SK-N-SH treated with all-trans-retinoic acid at 6 μM for 48 hours (cell line): ENCODE measurements around the gene CEP68.

ENCODE experiments used
- ATAC-seq: fragments of 200-7000 bp; cut with Tn5 transposase; 3 replicates; pipeline ENCODE4 v1.9.1; 2020; ENCODE audit warnings: mild to moderate bottlenecking, moderate library complexity
- ARNTL ChIP-seq: fragments of 450-650 bp; formaldehyde crosslinking; IDR thresholded peaks from 2 replicates; pipeline ENCODE4 v1.5.0; 2020; ENCODE audit warnings: low read depth, mild to moderate bottlenecking, moderate library complexity, borderline replicate concordance
- CREB5 ChIP-seq: fragments of 250-450 bp; sonication (Bioruptor Pico); IDR thresholded peaks from 2 replicates; pipeline ENCODE4 v1.5.1; 2020; ENCODE audit warnings: low read depth, mild to moderate bottlenecking, moderate library complexity
- CSRNP3 ChIP-seq: fragments of 250-450 bp; sonication (Bioruptor Pico); IDR thresholded peaks from 2 replicates; pipeline ENCODE4 v1.5.1; 2021; ENCODE audit warnings: mild to moderate bottlenecking, moderate library complexity
- ESRRG ChIP-seq: fragments of 250-450 bp; sonication (Bioruptor Pico); IDR thresholded peaks from 2 replicates; pipeline ENCODE4 v1.6.1; 2021; ENCODE audit warnings: mild to moderate bottlenecking
- GLIS3 ChIP-seq: fragments of 250-450 bp; sonication (Bioruptor Pico); IDR thresholded peaks from 2 replicates; pipeline ENCODE4 v1.5.0; 2020; ENCODE audit warnings: mild to moderate bottlenecking, moderate library complexity
- ISL1 ChIP-seq: fragments of 250-450 bp; sonication (Bioruptor Pico); IDR thresholded peaks from 2 replicates; pipeline ENCODE4 v2.1.2; 2022; ENCODE audit warnings: mild to moderate bottlenecking, moderate library complexity
- OSR1 ChIP-seq: fragments of 250-450 bp; sonication (Bioruptor Pico); IDR thresholded peaks from 2 replicates; pipeline ENCODE4 v1.8.0; 2022; ENCODE audit warnings: moderate library complexity, mild to moderate bottlenecking, inconsistent platforms
- PATZ1 ChIP-seq: fragments of 250-450 bp; sonication (Bioruptor Pico); IDR thresholded peaks from 2 replicates; pipeline ENCODE4 v1.8.0; 2020; ENCODE audit warnings: mild to moderate bottlenecking, moderate library complexity, borderline replicate concordance
- POU6F1 ChIP-seq: fragments of 250-450 bp; sonication (Bioruptor Pico); IDR thresholded peaks from 2 replicates; pipeline ENCODE4 v1.8.0; 2021; ENCODE audit warnings: low read depth, mild to moderate bottlenecking, moderate library complexity, borderline replicate concordance
- PPARA ChIP-seq: fragments of 250-450 bp; sonication (Bioruptor Pico); IDR thresholded peaks from 2 replicates; pipeline ENCODE4 v1.5.0; 2020; ENCODE audit warnings: mild to moderate bottlenecking, borderline replicate concordance
- SNAI2 ChIP-seq: fragments of 250-450 bp; sonication (Bioruptor Pico); IDR thresholded peaks from 2 replicates; pipeline ENCODE4 v1.5.0; 2020; ENCODE audit warnings: mild to moderate bottlenecking, moderate library complexity
- TCF4 ChIP-seq: fragments of 250-450 bp; sonication (Bioruptor Pico); IDR thresholded peaks from 2 replicates; pipeline ENCODE4 v1.8.0; 2021; ENCODE audit warnings: mild to moderate bottlenecking, moderate library complexity, borderline replicate concordance
- TOX ChIP-seq: fragments of 250-450 bp; sonication (Bioruptor Pico); IDR thresholded peaks from 2 replicates; pipeline ENCODE4 v1.8.0; 2021; ENCODE audit warnings: mild to moderate bottlenecking, moderate library complexity, borderline replicate concordance
- TSHZ2 ChIP-seq: fragments of 250-450 bp; sonication (Bioruptor Pico); IDR thresholded peaks from 2 replicates; pipeline ENCODE4 v1.5.0; 2020; ENCODE audit warnings: mild to moderate bottlenecking, moderate library complexity
- ZC3H10 ChIP-seq: fragments of 250-450 bp; sonication (Bioruptor Pico); IDR thresholded peaks from 2 replicates; pipeline ENCODE4 v1.5.1; 2021; ENCODE audit warnings: mild to moderate bottlenecking, moderate library complexity
- ZFP3 ChIP-seq: fragments of 250-450 bp; sonication (Bioruptor Pico); IDR thresholded peaks from 2 replicates; pipeline ENCODE4 v1.5.0; 2020; ENCODE audit warnings: mild to moderate bottlenecking, moderate library complexity
- ZFP30 ChIP-seq: fragments of 450-650 bp; formaldehyde crosslinking; IDR thresholded peaks from 2 replicates; pipeline ENCODE4 v1.5.0; 2022; ENCODE audit warnings: mild to moderate bottlenecking, moderate library complexity
- ZNF565 ChIP-seq: fragments of 450-650 bp; formaldehyde crosslinking; conservative IDR thresholded peaks from 2 replicates; pipeline ENCODE4 v1.5.0; 2020; ENCODE audit warnings: low read depth, mild to moderate bottlenecking, moderate library complexity

CEP68 gene

GRCh38 chr2:65016789-65017188, 39.4 kb upstream of the CEP68 start:
- no peak for TF ChIP-seq CSRNP3 (CRISPR knock-in tag)
- TF ChIP-seq GLIS3 (CRISPR knock-in tag), result no peak
- TF ChIP-seq ZFP3 (CRISPR knock-in tag), result no peak
- TF ChIP-seq SNAI2 (CRISPR knock-in tag), result no peak
- no peak for TF ChIP-seq TOX
- no peak for TF ChIP-seq ESRRG (CRISPR knock-in tag)
- no peak for TF ChIP-seq ZNF565
- no peak for TF ChIP-seq PPARA (CRISPR knock-in tag)
- no peak for TF ChIP-seq ISL1 (CRISPR knock-in tag)
- no peak for ATAC-seq

GRCh38 chr2:65017335-65017734, 38.9 kb upstream of the CEP68 start:
- no peak for ATAC-seq
- no peak for TF ChIP-seq SNAI2 (CRISPR knock-in tag)
- no peak for TF ChIP-seq GLIS3 (CRISPR knock-in tag)

GRCh38 chr2:65018141-65018582, 38.1 kb upstream of the CEP68 start:
- TF ChIP-seq GLIS3 (CRISPR knock-in tag), result no peak
- no peak for TF ChIP-seq TCF4 (CRISPR knock-in tag)
- TF ChIP-seq CREB5, result no peak
- TF ChIP-seq ARNTL (CRISPR knock-in tag), result no peak
- TF ChIP-seq ISL1 (CRISPR knock-in tag), result no peak
- TF ChIP-seq TOX, result no peak
- TF ChIP-seq OSR1 (CRISPR knock-in tag), result no peak
- no peak for TF ChIP-seq ESRRG (CRISPR knock-in tag)
- TF ChIP-seq TSHZ2 (CRISPR knock-in tag), result no peak
- TF ChIP-seq PATZ1 (CRISPR knock-in tag), result no peak
- no peak for TF ChIP-seq ZFP30 (CRISPR knock-in tag)
- TF ChIP-seq CSRNP3 (CRISPR knock-in tag), result no peak
- no peak for TF ChIP-seq POU6F1
- no peak for TF ChIP-seq ZC3H10 (CRISPR knock-in tag)
- TF ChIP-seq, all 23 proteins: peak for 0
- no peak for ATAC-seq

- ATAC-seq, result no peak
- no peak for TF ChIP-seq ZNF565
- TF ChIP-seq PPARA (CRISPR knock-in tag), result no peak
- no peak for TF ChIP-seq TOX
- TF ChIP-seq OSR1 (CRISPR knock-in tag), result no peak
- no peak for TF ChIP-seq POU6F1
- TF ChIP-seq, all 23 proteins: peak for 0
Observed at GRCh38 chr2:65019010-65019409, 37.2 kb upstream of the CEP68 start.
